MCF 10A (cell line): Measurements from ENCODE around the gene KLK1. TPM values are rescaled to one million over a fixed set of nuclear protein-coding genes. Genes with fewer than 3 reads are reported as not detected.

Source experiments
- BruUV-seq: library from RNA; stranded (reverse); fragments of 400-500 nt; replicated peaks from 2 replicates; lab custom pipeline; 2021; lab: Mats Ljungman, UMichigan
- CTCF ChIA-PET: fragments of 300-600 bp; sonication (Branson Sonifier 250); formaldehyde crosslinking; extraction: SDS; loops from one replicate; lab custom pipeline; 2021; ENCODE audit warnings: antibody characterized with exemption, inconsistent platforms; lab: Yijun Ruan, JAX
- POLR2A ChIA-PET: fragments of 300-600, 350-650 bp; sonication (Branson Sonifier 250); formaldehyde crosslinking; extraction: SDS; loops from one replicate; lab custom pipeline; 2020; ENCODE audit warnings: antibody characterized with exemption, inconsistent platforms; lab: Yijun Ruan, JAX
- DNase-seq: peaks from one replicate; pipeline ENCODE4 v3.0.0-alpha.2; 2018; ENCODE audit not compliant: unreplicated experiment
- H3K27ac Mint-ChIP-seq: one replicate; pipeline ENCODE4 v1.8.0; 2022; ENCODE audit warnings: mild to moderate bottlenecking, low read depth, mixed read lengths; ENCODE audit not compliant: unreplicated experiment
- H3K27me3 Mint-ChIP-seq: one replicate; pipeline ENCODE4 v1.8.0; 2022; ENCODE audit warnings: mixed read lengths; ENCODE audit not compliant: insufficient read depth, unreplicated experiment
- H3K36me3 Mint-ChIP-seq: one replicate; pipeline ENCODE4 v1.8.0; 2022; ENCODE audit warnings: mild to moderate bottlenecking, moderate library complexity, mixed read lengths; ENCODE audit not compliant: insufficient read depth, unreplicated experiment
- H3K4me1 Mint-ChIP-seq: one replicate; pipeline ENCODE4 v1.8.0; 2022; ENCODE audit warnings: mixed read lengths; ENCODE audit not compliant: insufficient read depth, unreplicated experiment
- H3K4me3 Mint-ChIP-seq: one replicate; pipeline ENCODE4 v1.8.0; 2022; ENCODE audit warnings: mild to moderate bottlenecking, moderate library complexity, mixed read lengths; ENCODE audit not compliant: unreplicated experiment
- H3K9me3 Mint-ChIP-seq: one replicate; pipeline ENCODE4 v1.8.0; 2022; ENCODE audit warnings: mixed read lengths; ENCODE audit not compliant: unreplicated experiment
- CTCF ChIP-seq: fragments of 200-600 bp; IDR thresholded peaks from one replicate; pipeline ENCODE4 v1.8.0; 2022; ENCODE audit warnings: antibody characterized with exemption, mild to moderate bottlenecking; ENCODE audit not compliant: unreplicated experiment
- intact Hi-C: fragments of 100-400 bp; cut with micrococcal nuclease; formaldehyde crosslinking; loops from 2 replicates; pipeline ENCODE4 v1.14.1; 2022
- total RNA-seq: library from RNA; stranded (reverse); gene quantifications from 2 replicates; pipeline ENCODE4 v1.2.3, GENCODE V29; 2022

The KLK1 gene
- total RNA-seq, 1 experiment from 2014 or later = 0.84 TPM

DNA sequence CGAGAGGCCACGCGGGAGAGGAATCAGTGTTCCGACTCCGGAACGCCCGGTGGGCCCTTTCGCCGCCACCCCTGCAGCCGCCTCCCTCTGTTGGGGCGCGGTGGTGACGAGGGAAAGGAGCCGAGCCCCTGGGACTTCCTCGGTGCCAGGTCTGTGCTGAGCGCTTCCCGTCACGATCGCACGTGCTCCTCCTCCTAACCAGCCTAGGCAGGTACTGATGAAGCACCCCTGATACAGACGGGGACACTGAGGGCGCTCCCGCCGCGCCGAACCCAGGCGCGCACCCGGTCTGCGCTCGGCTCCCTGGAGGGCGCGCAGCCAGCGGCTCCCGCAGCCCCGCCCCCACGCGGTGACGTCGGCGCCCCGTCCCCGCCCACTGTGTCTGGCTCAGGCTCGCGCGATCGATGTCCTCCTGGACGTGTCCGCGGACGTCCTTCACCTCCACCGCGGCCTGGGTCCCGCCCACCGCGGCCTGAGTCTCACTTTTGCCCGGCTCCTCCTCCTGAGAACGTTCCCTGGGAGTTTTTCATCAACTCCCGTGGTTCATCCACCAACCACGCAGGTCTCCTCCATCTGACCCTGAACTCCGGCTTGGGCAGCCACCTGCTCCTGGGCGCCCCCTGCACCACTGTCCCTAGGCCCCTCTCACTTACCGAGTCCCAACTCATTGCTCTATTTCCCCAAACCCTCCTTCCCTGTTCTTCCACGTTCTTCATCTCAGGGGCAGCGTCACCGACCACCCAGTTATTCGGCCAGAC is 12.4 kb upstream of the KLK1 start:
- H3K9me3 Mint-ChIP-seq = peaks cover 8% of the 10 kb centered on the region
- peaks cover 14% of the 10 kb centered on the region for H3K27me3 Mint-ChIP-seq
- no TSS peak for BruUV-seq
- no peaks in the 10 kb centered on the region for H3K36me3 Mint-ChIP-seq
- H3K27ac Mint-ChIP-seq = no peak overlapping the region
- ChIA-PET CTCF (interaction anchor here (0.5 to 1.2 kb wide), 3 partner anchors 86 to 493 kb away, joined by 3 to 5 read pairs (median 4); no protein-coding TSS in a partner anchor), POLR2A (interaction anchor here (1.0 kb wide), 1 partner anchor 32 kb away, joined by 3 read pairs; no protein-coding TSS in a partner anchor)
- peak overlapping the region; percentile 76 for H3K4me3 Mint-ChIP-seq
- peak; percentile 55 for DNase-seq
- no peaks in the 10 kb centered on the region for H3K4me1 Mint-ChIP-seq
- intact Hi-C loops = no loop called here
- no peak for TF ChIP-seq CTCF

DNA sequence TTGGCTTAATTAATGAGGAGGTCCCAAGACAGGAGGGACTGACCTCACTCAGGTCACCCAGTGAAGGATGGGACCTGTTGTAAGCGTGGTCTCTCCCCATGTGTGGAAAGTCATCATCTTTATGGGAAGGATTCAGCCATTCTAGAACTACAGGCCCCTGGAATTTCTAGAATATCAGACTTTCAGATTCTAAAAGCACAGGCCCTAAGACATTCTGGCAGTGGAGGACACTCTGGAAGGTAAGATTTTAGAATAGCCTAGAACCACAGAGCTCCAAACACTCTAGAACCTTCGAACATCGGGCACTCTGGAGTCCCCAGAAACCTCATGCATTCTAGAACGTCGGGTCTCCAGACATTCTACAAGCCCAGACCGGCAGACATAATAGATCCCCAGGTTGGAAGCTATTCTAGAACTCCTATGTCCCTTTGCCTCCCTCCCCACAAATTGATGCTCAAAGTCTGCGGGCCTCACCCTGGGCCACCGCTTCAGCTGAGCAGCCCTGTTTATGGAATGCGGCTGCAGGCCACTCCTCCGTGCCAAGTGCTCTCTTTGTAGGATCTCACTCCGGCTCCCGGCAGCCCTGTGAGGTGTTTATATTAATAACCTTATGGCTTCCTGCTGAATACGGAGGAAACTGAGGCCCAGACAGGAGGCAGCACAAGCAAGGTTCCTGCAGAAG is 11.7 kb upstream of the KLK1 start:
- H3K4me3 Mint-ChIP-seq = peak overlapping the region; percentile 76
- H3K9me3 Mint-ChIP-seq = peaks cover 8% of the 10 kb centered on the region
- ChIA-PET POLR2A (interaction anchor here (1.0 kb wide), 1 partner anchor 32 kb away, joined by 3 read pairs; no protein-coding TSS in a partner anchor), CTCF (interaction anchor here (0.5 to 1.0 kb wide), 3 partner anchors 15 to 493 kb away, joined by 3 to 5 read pairs (median 3); no protein-coding TSS in a partner anchor)
- intact Hi-C loops = no loop called here
- no TSS peak for BruUV-seq
- H3K36me3 Mint-ChIP-seq = peaks cover under 1% of the 10 kb centered on the region
- H3K4me1 Mint-ChIP-seq = no peaks in the 10 kb centered on the region
- DNase-seq = peak; percentile 15
- TF ChIP-seq CTCF = no peak
- no peak overlapping the region for H3K27ac Mint-ChIP-seq
- H3K27me3 Mint-ChIP-seq = peaks cover 11% of the 10 kb centered on the region

- no peak overlapping the region for H3K27ac Mint-ChIP-seq
- no peak for DNase-seq
- intact Hi-C loops = no loop called here
- no peak overlapping the region for H3K4me3 Mint-ChIP-seq
- H3K27me3 Mint-ChIP-seq = peaks cover 11% of the 10 kb centered on the region
- no peak for TF ChIP-seq CTCF
- ChIA-PET POLR2A (no interaction called here), CTCF (interaction anchor here (0.6 to 1.0 kb wide), 2 partner anchors 9 to 88 kb away, joined by 5 read pairs; no protein-coding TSS in a partner anchor)
- no peaks in the 10 kb centered on the region for H3K4me1 Mint-ChIP-seq
- no TSS peak for BruUV-seq
- peaks cover 8% of the 10 kb centered on the region for H3K9me3 Mint-ChIP-seq
- peaks cover 4% of the 10 kb centered on the region for H3K36me3 Mint-ChIP-seq
Observed at GRCh38 chr19:50833802-50834167, 10.2 kb upstream of the KLK1 start.
